Measurements from ENCODE around the gene TPM4. TPM values are rescaled to one million over a fixed set of nuclear protein-coding genes. Genes with fewer than 3 reads are reported as not detected.
A peak's percentile ranks its signal among the peaks of the same experiment; 100 is the strongest.

TPM4 gene
- total RNA-seq, 1 donor from 2014 or later: 607 TPM

DNA sequence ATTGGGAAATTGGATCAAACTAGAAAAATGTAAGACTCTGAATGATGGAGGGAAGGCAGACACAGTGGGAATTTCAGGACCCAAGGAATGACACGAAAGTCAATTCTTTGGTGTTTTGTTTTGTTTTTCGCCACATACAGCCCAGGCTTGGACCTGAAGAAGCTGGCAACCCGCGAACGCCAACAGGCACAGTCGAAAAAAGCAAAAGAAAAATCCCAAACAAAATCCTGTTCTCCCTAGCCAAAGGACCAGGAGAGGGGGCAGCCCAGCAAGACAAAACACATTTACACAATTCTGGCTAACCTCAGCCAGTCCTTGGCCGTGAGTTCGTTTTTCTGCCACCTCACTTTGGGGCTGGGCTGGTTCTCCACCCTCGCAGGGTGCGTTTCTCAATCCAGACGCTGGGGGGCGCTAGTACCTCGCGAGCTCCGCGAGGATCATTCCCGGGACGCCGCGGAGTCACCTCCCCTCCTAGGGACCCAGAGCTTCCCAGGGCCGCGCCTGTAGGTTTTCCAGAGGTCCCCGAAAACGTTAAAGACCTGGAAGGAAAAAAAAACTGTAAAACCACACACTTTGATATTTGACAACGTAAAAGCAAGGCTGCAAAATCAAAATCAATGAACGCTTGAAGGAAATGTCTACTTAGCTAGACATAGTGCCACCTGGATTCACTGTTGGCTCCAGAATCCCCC lies 34.9 kb upstream of the TPM4 start:
- peak; percentile 19 for DNase-seq (ENCODE audit: low read depth)

GRCh38 chr19:16041991-16042386 lies 34.3 kb upstream of the TPM4 start:
- DNase-seq (ENCODE audit: low read depth): no peak

GRCh38 chr19:16042533-16043085 lies 33.7 kb upstream of the TPM4 start:
- no peak for DNase-seq (ENCODE audit: low read depth)

DNA sequence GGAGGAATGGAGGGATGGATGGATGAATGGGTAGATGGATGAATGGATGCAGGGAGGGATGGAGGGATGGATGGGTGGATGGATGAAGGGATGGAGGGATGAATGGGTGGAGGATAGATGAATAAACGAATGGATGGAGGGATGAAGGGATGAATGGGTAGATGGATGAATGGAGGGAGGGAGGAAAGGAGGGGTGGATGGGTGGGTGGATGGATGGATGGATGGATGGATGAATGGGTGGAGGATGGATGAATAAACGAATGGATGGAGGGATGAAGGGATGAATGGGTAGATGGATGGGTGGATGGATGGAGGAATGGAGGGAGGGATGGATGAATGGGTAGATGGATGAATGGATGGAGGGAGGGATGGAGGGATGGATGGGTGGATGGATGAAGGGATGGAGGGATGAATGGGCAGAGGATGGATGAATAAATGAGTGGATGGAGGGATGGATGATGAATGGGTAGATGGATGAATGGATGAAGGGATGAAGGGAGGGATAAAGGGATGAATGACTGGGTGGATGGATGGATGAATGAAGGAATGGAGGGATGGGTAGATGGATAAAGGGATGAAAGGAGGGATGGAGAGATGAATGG lies 33.0 kb upstream of the TPM4 start:
- DNase-seq (ENCODE audit: low read depth): no peak

DNA sequence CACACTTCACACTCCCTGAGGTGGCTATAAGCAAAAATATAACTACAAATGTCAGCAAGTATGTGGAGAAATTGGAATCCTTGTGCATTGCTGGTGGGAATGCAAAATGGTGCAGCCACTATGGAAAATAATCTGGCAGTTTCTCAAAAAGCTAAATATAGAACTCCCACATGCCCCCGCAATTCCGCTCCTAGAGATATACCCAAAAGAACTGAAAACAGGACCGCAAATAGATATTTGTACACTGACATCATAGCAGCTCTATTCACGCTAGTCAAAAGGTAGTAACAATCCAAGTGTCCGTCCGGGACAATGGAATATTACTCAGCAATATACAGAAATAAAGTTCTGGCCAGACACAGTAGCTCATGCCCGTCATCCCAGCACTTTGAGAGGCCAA lies 31.5 kb upstream of the TPM4 start:
- DNase-seq (ENCODE audit: low read depth): no peak

DNA sequence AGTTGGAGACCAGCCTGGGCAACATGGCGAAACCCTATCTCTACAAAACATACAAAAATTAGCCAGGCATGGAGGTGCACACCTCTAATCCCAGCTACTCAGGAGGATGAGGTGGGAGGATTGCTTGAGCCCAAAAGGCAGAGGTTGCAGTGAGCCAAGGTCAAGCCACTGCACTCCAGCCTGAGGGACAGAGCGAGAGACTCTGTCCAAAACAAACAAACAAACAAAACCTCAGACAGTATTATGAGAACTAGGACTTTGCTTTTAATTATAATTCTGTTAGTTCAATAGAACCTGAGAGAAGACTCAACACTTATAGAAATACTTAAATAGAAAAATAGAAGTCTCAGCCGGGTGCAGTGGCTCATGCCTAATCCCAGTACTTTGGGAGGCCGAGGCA lies 31.1 kb upstream of the TPM4 start:
- no peak for DNase-seq (ENCODE audit: low read depth)

- DNase-seq (ENCODE audit: low read depth): no peak
Observed at GRCh38 chr19:16045893-16046292, 30.4 kb upstream of the TPM4 start.

DNA sequence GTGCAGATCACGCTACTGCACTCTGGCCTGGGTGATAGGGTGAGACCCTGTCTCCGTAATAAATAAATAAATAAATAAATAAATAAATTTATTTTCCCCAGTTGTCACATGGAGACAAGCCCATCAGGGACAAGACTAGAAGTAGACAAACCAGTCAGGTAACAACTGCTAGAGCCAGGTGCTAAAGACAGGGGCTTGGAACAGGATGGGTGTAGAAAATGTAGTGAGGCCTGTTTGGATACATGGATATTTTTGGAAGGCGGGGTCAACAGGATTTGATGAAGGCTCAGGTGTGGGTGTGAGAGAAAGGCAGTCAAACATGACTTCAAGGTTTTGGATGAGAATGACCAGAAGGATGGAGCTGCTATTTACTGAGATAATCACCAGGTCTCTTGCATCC lies 27.7 kb upstream of the TPM4 start:
- DNase-seq (ENCODE audit: low read depth): no peak

GRCh38 chr19:16051254-16052025 lies 24.9 kb upstream of the TPM4 start:
- no peak for DNase-seq (ENCODE audit: low read depth)

GRCh38 chr19:16052353-16052752 lies 23.9 kb upstream of the TPM4 start:
- DNase-seq (ENCODE audit: low read depth): no peak

DNA sequence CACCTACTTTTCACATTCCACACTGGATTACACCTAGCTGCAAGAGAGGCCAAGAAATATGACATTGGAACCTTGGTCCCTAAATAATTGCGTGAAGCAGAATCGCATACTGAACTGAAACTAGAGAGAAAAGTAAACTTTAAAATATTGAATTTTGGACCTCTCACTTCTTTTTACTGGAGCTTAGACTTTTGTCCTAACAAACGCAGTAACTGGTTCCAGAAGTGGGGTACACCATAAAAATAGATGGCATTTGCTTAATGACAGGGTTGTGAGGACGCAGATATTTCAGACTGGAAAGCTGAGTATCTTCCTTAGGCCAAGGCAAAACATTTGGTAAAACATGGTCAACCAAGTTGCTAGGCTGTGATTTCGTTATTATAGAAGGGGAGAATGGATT lies 19.2 kb upstream of the TPM4 start:
- DNase-seq (ENCODE audit: low read depth): no peak

- DNase-seq (ENCODE audit: low read depth): no peak
Observed at GRCh38 chr19:16060294-16060693, 16.0 kb upstream of the TPM4 start.

GRCh38 chr19:16061943-16062342 lies 14.4 kb upstream of the TPM4 start:
- DNase-seq (ENCODE audit: low read depth): no peak

- peak; percentile 30 for DNase-seq (ENCODE audit: low read depth)
Observed at GRCh38 chr19:16062789-16063188, 13.5 kb upstream of the TPM4 start.

GRCh38 chr19:16064209-16064889 lies 11.9 kb upstream of the TPM4 start:
- no peak for DNase-seq (ENCODE audit: low read depth)

GRCh38 chr19:16066611-16067104 lies 9.6 kb upstream of the TPM4 start:
- DNase-seq (ENCODE audit: low read depth): no peak

DNA sequence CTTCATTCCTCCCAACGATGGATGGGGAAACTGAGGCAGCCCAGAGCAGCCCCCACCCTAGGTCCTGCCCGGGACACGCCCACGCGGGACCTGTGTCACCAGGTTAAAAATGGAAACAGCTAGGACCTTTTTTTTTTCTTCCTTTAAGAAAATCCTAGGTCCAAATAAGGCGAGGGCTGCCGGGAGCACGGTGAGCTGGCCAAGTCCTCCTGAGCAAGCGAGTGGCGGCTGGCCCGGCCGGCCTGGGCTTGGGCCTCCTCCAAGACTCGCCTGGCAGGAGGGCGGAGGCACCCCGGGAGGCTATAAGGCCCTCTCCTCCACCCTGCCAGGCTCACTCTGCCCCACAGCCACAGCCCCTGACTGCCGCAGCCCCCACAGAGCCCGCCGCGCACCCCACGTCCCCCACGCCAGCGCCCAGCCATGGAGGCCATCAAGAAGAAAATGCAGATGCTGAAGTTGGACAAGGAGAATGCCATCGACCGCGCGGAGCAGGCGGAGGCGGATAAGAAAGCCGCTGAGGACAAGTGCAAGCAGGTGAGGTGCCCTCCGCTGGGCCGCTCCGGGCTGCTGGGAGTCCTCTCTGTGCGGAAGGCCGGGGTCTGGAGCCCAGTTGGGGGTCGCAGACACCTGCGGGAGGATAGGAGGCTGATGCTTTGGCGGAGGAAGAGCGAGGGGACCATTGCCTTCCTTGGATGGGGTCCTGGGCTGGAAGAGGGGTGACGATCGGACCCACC lies 8.9 kb upstream of the TPM4 start:
- no peak for DNase-seq (ENCODE audit: low read depth)

GRCh38 chr19:16068696-16069259 lies 7.5 kb upstream of the TPM4 start:
- DNase-seq (ENCODE audit: low read depth): no peak

DNA sequence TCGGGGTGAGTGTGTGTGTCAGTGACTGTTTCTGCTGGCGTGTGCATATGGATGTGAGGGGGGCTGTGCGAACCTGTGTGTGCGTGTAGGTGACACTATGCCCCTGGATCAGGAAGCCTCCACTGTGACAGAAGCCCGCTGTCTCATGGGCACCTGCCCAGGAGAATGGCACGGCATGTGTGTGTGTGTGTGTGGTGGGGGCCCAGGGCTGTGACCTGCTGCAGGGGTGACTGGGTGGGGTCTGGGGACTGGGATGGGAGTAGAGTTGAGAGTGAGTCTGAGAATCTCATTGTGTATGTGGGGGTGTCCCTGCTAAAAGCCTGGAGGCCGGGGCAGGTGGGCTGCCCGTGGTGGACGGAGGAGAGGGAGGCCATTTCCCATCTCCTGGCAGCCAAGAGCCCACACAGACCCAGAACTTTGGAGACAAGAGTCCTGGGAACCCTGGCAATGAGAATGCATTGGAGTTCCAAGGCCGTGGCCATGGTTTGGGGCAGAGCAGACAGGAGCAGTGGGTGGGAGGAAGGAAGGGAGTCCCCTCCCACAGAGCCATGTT lies 6.4 kb upstream of the TPM4 start:
- DNase-seq (ENCODE audit: low read depth): no peak

DNA sequence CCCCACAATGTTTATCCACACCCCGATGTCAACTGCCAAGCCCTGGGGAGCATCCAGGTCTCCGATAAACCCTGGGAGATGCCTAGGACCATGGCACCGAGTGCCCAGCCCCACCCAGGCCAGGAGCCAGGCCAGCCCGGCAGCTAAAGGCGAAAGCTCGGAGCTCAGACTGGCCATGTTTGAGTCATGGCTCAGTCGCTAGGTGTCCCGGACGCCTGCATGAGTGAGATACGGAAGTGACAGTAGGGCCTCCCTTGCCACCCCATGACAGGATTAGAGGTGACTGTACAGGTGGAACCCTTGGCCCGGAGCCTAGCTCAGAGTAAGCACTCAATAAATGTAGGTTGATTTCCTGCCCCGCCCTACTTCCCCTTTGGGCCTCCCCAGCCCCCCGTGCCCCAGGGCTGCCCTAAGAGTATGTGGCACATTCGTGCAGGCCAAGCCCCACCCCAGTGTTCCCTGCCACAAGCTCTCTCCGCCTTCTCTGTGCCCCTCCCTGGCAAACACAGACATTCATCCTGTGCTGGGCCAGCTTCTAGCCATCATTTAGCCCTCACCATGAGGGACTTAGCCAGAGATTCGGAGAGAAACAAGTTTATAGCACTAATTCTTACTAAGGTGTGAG lies 5.8 kb upstream of the TPM4 start:
- DNase-seq (ENCODE audit: low read depth): peak; percentile 21

Measured in renal cortical epithelial cell (primary cell).